Motor neuron (in vitro differentiated cells): ENCODE results near the gene UBE2G1. TPM values are rescaled to one million over a fixed set of nuclear protein-coding genes. Genes with fewer than 3 reads are reported as not detected.

Experiments used
- ATAC-seq, 8 experiments: fragments of 200-7000 bp; cut with Tn5 transposase; replicated peaks in 6 of 8; 2 replicates each; pipeline ENCODE4 v1.8.0; 2021; ENCODE audit warnings: mild to moderate bottlenecking in 8 of 8, moderate library complexity in 8 of 8
- H3K27ac ChIP-seq, 2 donors: fragments of 250-450 bp; sonication (Bioruptor Pico); 2 replicates each; pipeline ENCODE4 v1.9.0; 2021; ENCODE audit warnings: antibody characterized with exemption in 2 of 2, mild to moderate bottlenecking in 2 of 2, moderate library complexity in 1 of 2
- H3K4me1 ChIP-seq, 2 donors: fragments of 250-450 bp; sonication (Bioruptor Pico); replicated peaks in 1 of 2; 2 replicates each; pipeline ENCODE4 v1.6.1; 2021; ENCODE audit warnings: antibody characterized with exemption in 2 of 2, mild to moderate bottlenecking in 2 of 2, moderate library complexity in 1 of 2
- H3K4me3 ChIP-seq, 5 donors: fragments of 250-450 bp; sonication (Bioruptor Pico); 2 replicates each; pipeline ENCODE4 v1.9.0; 2021; ENCODE audit warnings: antibody characterized with exemption in 5 of 5, mild to moderate bottlenecking in 5 of 5, moderate library complexity in 4 of 5
- WGBS, 10 experiments: fragments of 450-650 bp; shearing (Covaris generic); methylation state at CpG; one replicate each; pipeline ENCODE4 v1.0.0; 2022; 5-methylcytosine and 5-hydroxymethylcytosine counted together
- in situ Hi-C, 9 experiments: fragments of 400-800 bp; cut with MboI; loops; one replicate each; pipeline ENCODE4 v1.15.0; 2021; ENCODE audit warnings: low sequenced_read_pairs in 9 of 9, low pct_unique_long_range_greater_than_20kb in 2 of 9; ENCODE audit not compliant: unreplicated experiment in 9 of 9
- total RNA-seq, 8 experiments: library from RNA; unstranded; fragments of 300-600 nt; gene quantifications; 2 replicates each; pipeline versions ENCODE4 v1.2.3 to v1.2.4, GENCODE V29; 2022

UBE2G1 gene
- total RNA-seq, 8 experiments from 2014 or later: 22.2 to 43.2 (median 30.4) TPM

GRCh38 chr17:4326608-4327007, 39.9 kb downstream of the UBE2G1 start:
- no peak overlapping the region for H3K4me3 ChIP-seq
- no peak overlapping the region for H3K27ac ChIP-seq
- in situ Hi-C loops: no loop called here
- H3K4me1 ChIP-seq: peaks cover 0 to 1% of the 10 kb centered on the region in 2 donors
- WGBS, 10 experiments: 0 to 100% (median 80%) methylated on average over 1 to 2 of the region's 2 CpGs; no CpG with 5 or more reads in 1 of the 10 experiments
- no peak for ATAC-seq

- ATAC-seq: no peak
- Histone ChIP-seq H3K4me1 (no peaks in the 10 kb centered on the region), H3K27ac (no peak overlapping the region), H3K4me3 (no peak overlapping the region)
- in situ Hi-C loops: no loop called here
Observed at GRCh38 chr17:4326112-4326511, 40.4 kb downstream of the UBE2G1 start.

- no peak for ATAC-seq
- WGBS, 10 experiments: 92 to 100% (median 97%) methylated on average over 1 to 7 of the region's 7 CpGs; no CpG with 5 or more reads in 3 of the 10 experiments
- in situ Hi-C loops: no loop called here
- Histone ChIP-seq H3K27ac (no peak overlapping the region), H3K4me1 (no peaks in the 10 kb centered on the region), H3K4me3 (no peak overlapping the region)
Observed at GRCh38 chr17:4324463-4324862, 42.0 kb downstream of the UBE2G1 start.

GRCh38 chr17:4319221-4319620, 47.3 kb downstream of the UBE2G1 start:
- Histone ChIP-seq H3K4me1 (no peaks in the 10 kb centered on the region), H3K27ac (no peak overlapping the region), H3K4me3 (no peak overlapping the region)
- in situ Hi-C loops: no loop called here
- WGBS, 10 experiments: 82 to 100% (median 94%) methylated on average over 1 to 4 of the region's 4 CpGs
- ATAC-seq: no peak

- no peak overlapping the region for H3K4me3 ChIP-seq
- H3K4me1 ChIP-seq: no peaks in the 10 kb centered on the region
- no peak overlapping the region for H3K27ac ChIP-seq
- ATAC-seq: peak in 1 of 8 experiments; percentile 24
- in situ Hi-C loops: no loop called here
- WGBS, 10 experiments: 33 to 93% (median 69%) methylated on average over 1 to 3 of the region's 3 CpGs; no CpG with 5 or more reads in 1 of the 10 experiments
Observed at GRCh38 chr17:4318596-4318995, 47.9 kb downstream of the UBE2G1 start.

GRCh38 chr17:4318186-4318585, 48.3 kb downstream of the UBE2G1 start:
- WGBS, 10 experiments: 64 to 90% (median 79%) methylated on average over 1 to 5 of the region's 5 CpGs
- no peak overlapping the region for H3K27ac ChIP-seq
- in situ Hi-C loops: no loop called here
- no peak overlapping the region for H3K4me3 ChIP-seq
- H3K4me1 ChIP-seq: no peaks in the 10 kb centered on the region
- ATAC-seq: no peak

GRCh38 chr17:4317610-4318009, 48.9 kb downstream of the UBE2G1 start:
- ATAC-seq: peak in 2 of 8 experiments; percentile 25 to 61
- H3K27ac ChIP-seq: no peak overlapping the region
- in situ Hi-C loops: no loop called here
- H3K4me3 ChIP-seq: no peak overlapping the region
- WGBS, 10 experiments: 8 to 100% (median 86%) methylated on average over 1 to 5 of the region's 5 CpGs; no CpG with 5 or more reads in 1 of the 10 experiments
- no peaks in the 10 kb centered on the region for H3K4me1 ChIP-seq

- in situ Hi-C loops: no loop called here
- Histone ChIP-seq H3K27ac (no peak overlapping the region), H3K4me3 (no peak overlapping the region), H3K4me1 (no peaks in the 10 kb centered on the region)
- whole genome bisulfite sequencing, 10 experiments: 89 to 100% (median 97%) methylated on average over 2 to 9 of the region's 10 CpGs; no CpG with 5 or more reads in 2 of the 10 experiments
- no peak for ATAC-seq
Observed at GRCh38 chr17:4316648-4317047, 49.8 kb downstream of the UBE2G1 start.

GRCh38 chr17:4314618-4315017, 51.9 kb downstream of the UBE2G1 start:
- in situ Hi-C loops: no loop called here
- WGBS, 10 experiments: 82 to 100% (median 100%) methylated on average over 1 of the region's 1 CpG; no CpG with 5 or more reads in 3 of the 10 experiments
- Histone ChIP-seq H3K4me1 (peaks cover 0 to 5% of the 10 kb centered on the region in 2 donors), H3K4me3 (no peak overlapping the region), H3K27ac (no peak overlapping the region)
- no peak for ATAC-seq

- no peak for ATAC-seq
- WGBS, 10 experiments: 69 to 100% (median 94%) methylated on average over 1 to 3 of the region's 3 CpGs
- peaks cover 0 to 5% of the 10 kb centered on the region in 2 donors for H3K4me1 ChIP-seq
- in situ Hi-C loops: no loop called here
- no peak overlapping the region for H3K4me3 ChIP-seq
- H3K27ac ChIP-seq: no peak overlapping the region
Observed at GRCh38 chr17:4314179-4314578, 52.3 kb downstream of the UBE2G1 start.

- WGBS, 10 experiments: 56 to 100% (median 92%) methylated on average over 1 to 7 of the region's 7 CpGs
- no peak for ATAC-seq
- no peak overlapping the region for H3K4me3 ChIP-seq
- no peak overlapping the region for H3K27ac ChIP-seq
- in situ Hi-C loops: no loop called here
- H3K4me1 ChIP-seq: peaks cover 0 to 5% of the 10 kb centered on the region in 2 donors
Observed at GRCh38 chr17:4313221-4314114, 53.0 kb downstream of the UBE2G1 start.

- no peak overlapping the region for H3K4me3 ChIP-seq
- no peak overlapping the region for H3K27ac ChIP-seq
- ATAC-seq: peak in 4 of 8 experiments; percentile 32 to 59 (median 52)
- WGBS, 10 experiments: 64 to 85% (median 77%) methylated on average over 3 to 6 of the region's 6 CpGs; no CpG with 5 or more reads in 1 of the 10 experiments
- peaks cover 0 to 5% of the 10 kb centered on the region in 2 donors for H3K4me1 ChIP-seq
- in situ Hi-C loops: no loop called here
Observed at GRCh38 chr17:4310354-4311060, 56.0 kb downstream of the UBE2G1 start.

- in situ Hi-C loops: no loop called here
- Histone ChIP-seq H3K27ac (no peak overlapping the region), H3K4me3 (no peak overlapping the region), H3K4me1 (peaks cover 0 to 5% of the 10 kb centered on the region in 2 donors)
- 22 to 100% (median 89%) methylated on average over 1 of the region's 1 CpG; no CpG with 5 or more reads in 2 of the 10 experiments for WGBS, 10 experiments
- ATAC-seq: peak in 3 of 8 experiments; percentile 37 to 57 (median 43)
Observed at GRCh38 chr17:4309897-4310296, 56.6 kb downstream of the UBE2G1 start.
